BE2C (cell line): ENCODE data around the gene RPS6KA1.

Experiments
- DNase-seq: peaks from one replicate; pipeline ENCODE4 v3.0.0-alpha.2; 2020
- H3K27me3 ChIP-seq: fragments of 250-450 bp; sonication (Bioruptor Pico); 2 replicates; pipeline ENCODE4 v1.5.1; 2020; ENCODE audit warnings: mild to moderate bottlenecking
- H3K36me3 ChIP-seq: fragments of 250-450 bp; sonication (Bioruptor Pico); 2 replicates; pipeline ENCODE4 v1.5.1; 2020; ENCODE audit warnings: mild to moderate bottlenecking
- H3K4me1 ChIP-seq: fragments of 250-450 bp; sonication (Bioruptor Pico); 2 replicates; pipeline ENCODE4 v1.5.1; 2020
- H3K4me3 ChIP-seq: 2 replicates; pipeline ENCODE4 v1.5.1; 2011; ENCODE audit warnings: low read depth, low read length
- H3K9me3 ChIP-seq: fragments of 250-450 bp; sonication (Bioruptor Pico); 2 replicates; pipeline ENCODE4 v1.5.1; 2020
- CTCF ChIP-seq: IDR thresholded peaks from 2 replicates; pipeline ENCODE4 v1.5.1; 2012; ENCODE audit warnings: mild to moderate bottlenecking, low read depth, low read length

The RPS6KA1 gene

GRCh38 chr1:26570287-26570686 lies 40.7 kb downstream of the RPS6KA1 start:
- TF ChIP-seq CTCF, result no peak
- Histone ChIP-seq H3K4me3 (no peak overlapping the region), H3K27me3 (no peaks in the 10 kb centered on the region), H3K9me3 (no peaks in the 10 kb centered on the region), H3K4me1 (no peaks in the 10 kb centered on the region), H3K36me3 (no peaks in the 10 kb centered on the region)
- no peak for DNase-seq

GRCh38 chr1:26571381-26571780 lies 41.8 kb downstream of the RPS6KA1 start:
- Histone ChIP-seq H3K36me3 (no peaks in the 10 kb centered on the region), H3K9me3 (no peaks in the 10 kb centered on the region), H3K4me3 (no peak overlapping the region), H3K27me3 (no peaks in the 10 kb centered on the region), H3K4me1 (no peaks in the 10 kb centered on the region)
- no peak for DNase-seq
- TF ChIP-seq CTCF, result no peak

GRCh38 chr1:26574018-26574417 lies 44.5 kb downstream of the RPS6KA1 start:
- no peaks in the 10 kb centered on the region for H3K9me3 ChIP-seq
- no peak overlapping the region for H3K4me3 ChIP-seq
- H3K36me3 ChIP-seq, result no peaks in the 10 kb centered on the region
- no peak for TF ChIP-seq CTCF
- no peaks in the 10 kb centered on the region for H3K4me1 ChIP-seq
- DNase-seq, result no peak
- no peaks in the 10 kb centered on the region for H3K27me3 ChIP-seq

GRCh38 chr1:26574719-26575251 lies 45.2 kb downstream of the RPS6KA1 start:
- Histone ChIP-seq H3K9me3 (no peaks in the 10 kb centered on the region), H3K4me1 (no peaks in the 10 kb centered on the region), H3K27me3 (no peaks in the 10 kb centered on the region), H3K36me3 (no peaks in the 10 kb centered on the region), H3K4me3 (no peak overlapping the region)
- no peak for TF ChIP-seq CTCF
- no peak for DNase-seq

- no peak for TF ChIP-seq CTCF
- Histone ChIP-seq H3K36me3 (no peaks in the 10 kb centered on the region), H3K27me3 (no peaks in the 10 kb centered on the region), H3K9me3 (no peaks in the 10 kb centered on the region), H3K4me1 (no peaks in the 10 kb centered on the region), H3K4me3 (no peak overlapping the region)
- no peak for DNase-seq
Observed at GRCh38 chr1:26575348-26575747, 45.8 kb downstream of the RPS6KA1 start.

GRCh38 chr1:26578167-26578566 lies 48.6 kb downstream of the RPS6KA1 start:
- H3K4me3 ChIP-seq, result no peak overlapping the region
- no peaks in the 10 kb centered on the region for H3K27me3 ChIP-seq
- H3K9me3 ChIP-seq, result no peaks in the 10 kb centered on the region
- H3K4me1 ChIP-seq, result no peaks in the 10 kb centered on the region
- DNase-seq, result no peak
- no peak for TF ChIP-seq CTCF
- no peaks in the 10 kb centered on the region for H3K36me3 ChIP-seq
